ENCODE data around the gene ALDH7A1.
"Not testable (repeated sequence)": the region's sequence is repeated elsewhere in the genome, so short reads cannot be mapped to it uniquely, and the experiment has no call there.

ALDH7A1 gene

GRCh38 chr5:126595486-126596083, 566 bp upstream of the ALDH7A1 start:
- DNase-seq (ENCODE audit: low read depth) = no peak

GRCh38 chr5:126591549-126591948, 3.5 kb downstream of the ALDH7A1 start:
- DNase-seq (ENCODE audit: low read depth) = no peak

- DNase-seq (ENCODE audit: low read depth) = no peak
These were observed 5.3 kb downstream of the ALDH7A1 start for GRCh38 chr5:126589536-126590297.

- no peak for DNase-seq (ENCODE audit: low read depth)
These were observed 7.2 kb downstream of the ALDH7A1 start for GRCh38 chr5:126587551-126588390.

GRCh38 chr5:126583761-126584160, 11.3 kb downstream of the ALDH7A1 start:
- DNase-seq (ENCODE audit: low read depth) = no peak

GRCh38 chr5:126579716-126580115, 15.3 kb downstream of the ALDH7A1 start:
- DNase-seq (ENCODE audit: low read depth) = no peak

GRCh38 chr5:126577415-126577814, 17.6 kb downstream of the ALDH7A1 start:
- no peak for DNase-seq (ENCODE audit: low read depth)

- no peak for DNase-seq (ENCODE audit: low read depth)
These were observed 18.0 kb downstream of the ALDH7A1 start for GRCh38 chr5:126576974-126577373.

GRCh38 chr5:126575644-126576043, 19.4 kb downstream of the ALDH7A1 start:
- no peak for DNase-seq (ENCODE audit: low read depth)

GRCh38 chr5:126568206-126568755, 26.7 kb downstream of the ALDH7A1 start:
- no peak for DNase-seq (ENCODE audit: low read depth)

GRCh38 chr5:126562823-126563222, 32.2 kb downstream of the ALDH7A1 start:
- no peak for DNase-seq (ENCODE audit: low read depth)

- DNase-seq (ENCODE audit: low read depth) = no peak
These were observed 33.1 kb downstream of the ALDH7A1 start for GRCh38 chr5:126561908-126562307.

GRCh38 chr5:126555101-126555500, 39.9 kb downstream of the ALDH7A1 start:
- not testable (repeated sequence) for DNase-seq (ENCODE audit: low read depth)

- DNase-seq (ENCODE audit: low read depth) = no peak
These were observed 42.4 kb downstream of the ALDH7A1 start for GRCh38 chr5:126552614-126553013.

GRCh38 chr5:126544087-126544740, 50.8 kb downstream of the ALDH7A1 start:
- DNase-seq (ENCODE audit: low read depth) = no peak

GRCh38 chr5:126543660-126544059, 51.4 kb downstream of the ALDH7A1 start:
- no peak for DNase-seq (ENCODE audit: low read depth)

- no peak for DNase-seq (ENCODE audit: low read depth)
These were observed 52.0 kb downstream of the ALDH7A1 start for GRCh38 chr5:126543009-126543408.

GRCh38 chr5:126542441-126542840, 52.6 kb downstream of the ALDH7A1 start:
- no peak for DNase-seq (ENCODE audit: low read depth)

- DNase-seq (ENCODE audit: low read depth) = no peak
These were observed 54.4 kb downstream of the ALDH7A1 start for GRCh38 chr5:126540631-126541030.

- DNase-seq (ENCODE audit: low read depth) = no peak
These were observed 56.4 kb downstream of the ALDH7A1 start for GRCh38 chr5:126538579-126538978.

- no peak for DNase-seq (ENCODE audit: low read depth)
These were observed 58.1 kb downstream of the ALDH7A1 start for GRCh38 chr5:126536874-126537273.
